Brain microvascular endothelial cell (primary cell): ENCODE results near the gene CD36.

ENCODE experiments used
- DNase-seq: peaks from one replicate; pipeline ENCODE4 v3.0.0-alpha.2; 2020
- H3K27ac ChIP-seq: fragments of 250-450 bp; sonication (Bioruptor Pico); 2 replicates; pipeline ENCODE4 v1.5.1; 2020; ENCODE audit warnings: mild to moderate bottlenecking, moderate library complexity
- H3K27me3 ChIP-seq: fragments of 250-450 bp; sonication (Bioruptor Pico); replicated peaks from 2 replicates; pipeline ENCODE4 v1.5.1; 2020; ENCODE audit warnings: mild to moderate bottlenecking
- H3K36me3 ChIP-seq: fragments of 250-450 bp; sonication (Bioruptor Pico); replicated peaks from 2 replicates; pipeline ENCODE4 v1.5.1; 2020; ENCODE audit warnings: mild to moderate bottlenecking
- H3K4me3 ChIP-seq: 2 replicates; pipeline ENCODE4 v1.5.1; 2011; ENCODE audit warnings: low read depth, mild to moderate bottlenecking, control low read depth, low read length, moderate library complexity
- in situ Hi-C: cut with HindIII; loops from 2 replicates; pipeline ENCODE4 v1.10.0; 2017; ENCODE audit warnings: low sequenced_read_pairs, low pct_ligation_motif_present
- TF ChIP-seq, protein P1 (sequence below): IDR thresholded peaks from 2 replicates; pipeline ENCODE4 v1.5.1; 2011; ENCODE audit warnings: low read depth, mild to moderate bottlenecking, moderate library complexity, low read length, control low read depth, inconsistent platforms; ENCODE audit errors: missing control alignments

The CD36 gene

DNA sequence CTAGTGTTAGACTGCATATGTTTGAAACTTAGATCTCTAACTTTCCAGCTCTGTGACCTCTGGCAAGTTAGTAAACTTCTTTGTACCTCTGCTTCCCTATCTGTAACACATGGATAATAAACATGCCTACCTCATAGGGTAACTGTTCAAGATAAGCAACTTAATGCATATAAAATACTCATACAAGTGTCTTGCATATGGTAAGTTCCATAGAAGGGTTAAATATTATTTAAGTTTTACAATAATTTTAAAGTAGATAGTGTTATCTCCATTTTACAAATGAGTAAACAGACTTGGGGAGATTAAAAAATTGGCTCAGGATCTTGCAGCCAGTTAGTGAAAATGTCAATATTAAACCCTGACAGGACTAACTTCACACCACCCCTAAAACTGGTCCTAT lies 30.1 kb upstream of the CD36 start:
- H3K36me3 ChIP-seq, result no peaks in the 10 kb centered on the region
- no peak for DNase-seq
- no peak overlapping the region for H3K27ac ChIP-seq
- TF ChIP-seq, protein P1, sequence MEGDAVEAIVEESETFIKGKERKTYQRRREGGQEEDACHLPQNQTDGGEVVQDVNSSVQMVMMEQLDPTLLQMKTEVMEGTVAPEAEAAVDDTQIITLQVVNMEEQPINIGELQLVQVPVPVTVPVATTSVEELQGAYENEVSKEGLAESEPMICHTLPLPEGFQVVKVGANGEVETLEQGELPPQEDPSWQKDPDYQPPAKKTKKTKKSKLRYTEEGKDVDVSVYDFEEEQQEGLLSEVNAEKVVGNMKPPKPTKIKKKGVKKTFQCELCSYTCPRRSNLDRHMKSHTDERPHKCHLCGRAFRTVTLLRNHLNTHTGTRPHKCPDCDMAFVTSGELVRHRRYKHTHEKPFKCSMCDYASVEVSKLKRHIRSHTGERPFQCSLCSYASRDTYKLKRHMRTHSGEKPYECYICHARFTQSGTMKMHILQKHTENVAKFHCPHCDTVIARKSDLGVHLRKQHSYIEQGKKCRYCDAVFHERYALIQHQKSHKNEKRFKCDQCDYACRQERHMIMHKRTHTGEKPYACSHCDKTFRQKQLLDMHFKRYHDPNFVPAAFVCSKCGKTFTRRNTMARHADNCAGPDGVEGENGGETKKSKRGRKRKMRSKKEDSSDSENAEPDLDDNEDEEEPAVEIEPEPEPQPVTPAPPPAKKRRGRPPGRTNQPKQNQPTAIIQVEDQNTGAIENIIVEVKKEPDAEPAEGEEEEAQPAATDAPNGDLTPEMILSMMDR, result no peak
- H3K27me3 ChIP-seq, result no peaks in the 10 kb centered on the region
- in situ Hi-C loops, result no loop called here
- H3K4me3 ChIP-seq, result no peak overlapping the region

DNA sequence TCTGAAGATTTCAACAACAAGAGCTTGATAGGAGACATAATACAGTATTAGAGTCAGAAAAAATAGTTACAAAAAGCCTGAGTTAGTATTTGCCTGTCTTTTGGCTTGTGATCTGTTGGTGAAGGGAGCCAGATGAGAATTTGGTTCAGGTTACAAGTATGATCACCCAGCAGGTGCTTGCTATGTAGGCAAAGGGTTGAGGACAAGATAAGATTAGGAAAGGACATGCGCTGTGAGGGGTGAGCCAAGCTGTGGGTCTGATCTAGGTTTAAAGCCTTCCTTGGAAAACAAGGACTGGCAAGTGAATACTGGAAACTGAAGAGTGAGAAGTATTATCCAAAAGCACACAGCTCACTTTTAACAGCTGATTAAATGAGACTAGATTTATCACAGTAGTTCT lies 28.7 kb upstream of the CD36 start:
- TF ChIP-seq, protein P1, result no peak
- no peak for DNase-seq
- H3K4me3 ChIP-seq, result no peak overlapping the region
- no peak overlapping the region for H3K27ac ChIP-seq
- in situ Hi-C loops, result no loop called here
- H3K36me3 ChIP-seq, result no peaks in the 10 kb centered on the region
- no peaks in the 10 kb centered on the region for H3K27me3 ChIP-seq

DNA sequence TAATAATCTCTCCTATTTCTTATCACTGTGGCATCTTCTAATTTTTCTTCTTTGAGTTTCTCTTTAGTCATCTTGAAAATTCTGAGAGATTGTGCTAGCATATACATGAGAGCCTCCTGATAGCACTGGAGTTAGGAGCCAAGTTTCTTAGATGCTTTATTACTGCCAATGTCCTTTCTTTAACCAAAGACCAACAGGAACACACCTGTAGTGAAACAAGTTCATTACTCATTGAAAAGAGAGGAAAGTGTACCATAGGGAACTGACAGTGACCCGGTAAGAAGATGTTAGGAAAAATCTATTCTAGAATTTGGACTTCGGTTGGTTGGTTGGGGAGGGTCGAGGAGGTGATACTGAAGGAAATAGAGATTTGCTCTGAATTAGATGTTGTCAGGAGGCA lies 27.1 kb upstream of the CD36 start:
- H3K27ac ChIP-seq, result peak overlapping the region; percentile 67
- no peaks in the 10 kb centered on the region for H3K27me3 ChIP-seq
- in situ Hi-C loops, result no loop called here
- TF ChIP-seq, protein P1, result no peak
- no peak overlapping the region for H3K4me3 ChIP-seq
- no peak for DNase-seq
- H3K36me3 ChIP-seq, result no peaks in the 10 kb centered on the region

DNA sequence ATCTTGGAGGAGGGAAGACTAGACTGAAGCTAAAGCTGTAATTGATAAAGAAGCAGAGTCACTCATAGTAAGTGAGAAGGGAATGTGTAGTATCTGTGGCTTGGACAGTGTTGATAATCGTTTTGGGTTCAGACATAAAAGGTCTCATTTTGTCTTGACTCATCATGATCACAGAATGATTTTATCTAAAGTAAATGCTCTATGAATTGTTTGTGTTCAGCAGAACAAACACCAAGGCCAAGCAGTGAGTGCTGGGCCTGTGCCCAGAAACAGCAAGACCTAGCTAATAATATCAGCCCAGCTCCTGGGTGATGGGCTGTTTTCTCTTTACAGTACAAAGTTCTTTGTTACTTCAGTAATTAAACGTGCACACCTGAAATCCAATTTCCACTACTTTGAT lies 26.7 kb upstream of the CD36 start:
- in situ Hi-C loops, result no loop called here
- DNase-seq, result peak; percentile 89
- H3K36me3 ChIP-seq, result no peaks in the 10 kb centered on the region

DNA sequence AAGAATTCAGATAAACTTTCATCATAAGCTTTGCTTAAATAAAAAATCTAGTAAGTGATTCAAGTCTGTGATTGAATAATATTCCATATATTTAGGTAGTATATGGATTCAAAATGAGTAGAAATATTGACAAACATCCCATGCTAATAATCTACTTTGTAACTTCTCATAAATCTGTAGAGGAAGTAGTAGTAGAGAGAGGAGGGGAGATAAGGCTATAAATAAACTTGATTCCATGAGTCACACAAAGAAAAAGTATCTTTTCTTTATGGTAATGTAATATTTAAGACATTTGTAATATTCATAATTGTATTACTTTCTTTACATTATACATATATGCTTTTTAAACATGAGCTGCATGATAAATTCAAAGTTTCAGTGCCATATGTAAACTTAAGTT lies 25.6 kb upstream of the CD36 start:
- Histone ChIP-seq H3K4me3 (no peak overlapping the region), H3K36me3 (no peaks in the 10 kb centered on the region), H3K27me3 (no peaks in the 10 kb centered on the region), H3K27ac (no peak overlapping the region)
- TF ChIP-seq, protein P1, result no peak
- DNase-seq, result no peak
- in situ Hi-C loops, result no loop called here

More for the DNA sequence above, 26.7 kb upstream of the CD36 start:
- H3K27me3 ChIP-seq, result no peaks in the 10 kb centered on the region
- TF ChIP-seq, protein P1, result no peak
- no peak overlapping the region for H3K4me3 ChIP-seq
- peak overlapping the region; percentile 67 for H3K27ac ChIP-seq

DNA sequence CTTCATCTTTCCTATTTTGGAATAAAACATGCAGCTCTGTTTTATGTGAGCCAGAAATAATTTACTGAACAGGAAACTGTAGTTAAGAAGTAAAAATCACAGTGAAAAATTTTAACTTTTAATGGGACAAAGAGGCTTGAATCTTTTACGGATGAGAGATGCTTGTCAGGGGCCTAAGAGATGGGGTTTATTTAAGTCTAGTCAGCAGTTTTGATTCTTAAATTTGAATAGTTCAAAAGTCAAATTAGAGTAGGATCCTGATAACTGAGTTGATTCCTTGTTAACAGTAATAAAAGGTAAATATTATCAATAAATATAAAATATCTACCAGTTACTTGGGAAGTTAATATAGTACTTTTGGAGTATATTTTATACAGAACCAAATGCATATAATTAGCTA lies 24.9 kb upstream of the CD36 start:
- in situ Hi-C loops, result no loop called here
- Histone ChIP-seq H3K27me3 (no peaks in the 10 kb centered on the region), H3K4me3 (no peak overlapping the region), H3K36me3 (no peaks in the 10 kb centered on the region), H3K27ac (no peak overlapping the region)
- TF ChIP-seq, protein P1, result no peak
- no peak for DNase-seq
